GM06990 (cell line): ENCODE measurements around the gene BLZF1.
A peak's percentile ranks its signal among the peaks of the same experiment; 100 is the strongest.

ENCODE experiments used
- DNase-seq: peaks from one replicate; pipeline ENCODE4 v3.0.0-alpha.2; 2011; ENCODE audit not compliant: insufficient read length; ENCODE audit errors: extremely low read depth
- H3K27me3 ChIP-seq: replicated peaks from 2 replicates; pipeline ENCODE4 v1.6.0; 2011; ENCODE audit warnings: low read length; ENCODE audit not compliant: control insufficient read depth, insufficient read depth
- H3K36me3 ChIP-seq: 2 replicates; pipeline ENCODE4 v1.5.1; 2011; ENCODE audit warnings: low read length; ENCODE audit not compliant: control insufficient read depth, insufficient read depth
- H3K4me3 ChIP-seq: replicated peaks from 2 replicates; pipeline ENCODE4 v1.5.1; 2011; ENCODE audit warnings: low read depth, mild to moderate bottlenecking, control low read depth, low read length
- TF ChIP-seq, protein P1 (sequence below): IDR thresholded peaks from 2 replicates; pipeline ENCODE4 v1.5.1; 2011; ENCODE audit warnings: low read length, control low read depth, mild to moderate bottlenecking, inconsistent platforms; ENCODE audit not compliant: insufficient read depth, poor library complexity, severe bottlenecking

The BLZF1 gene

DNA sequence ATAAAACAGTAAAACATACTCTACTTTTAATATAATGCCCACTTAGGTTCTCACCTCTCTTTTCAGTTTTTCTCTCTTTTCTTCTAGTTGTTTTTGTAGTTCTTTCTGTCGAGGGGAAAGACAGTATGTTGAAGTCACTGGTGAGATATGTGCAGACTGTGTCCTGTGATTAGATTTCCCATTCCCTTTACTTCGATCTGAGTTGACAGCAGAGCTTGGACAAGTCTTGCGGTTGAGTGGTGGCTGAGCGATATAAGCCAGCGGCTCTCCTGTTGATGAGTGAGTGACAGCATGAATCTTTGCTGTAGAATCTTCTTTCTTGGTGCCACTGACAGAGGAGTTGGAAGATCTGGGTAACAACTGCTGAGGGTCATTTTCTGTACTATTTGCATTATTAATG lies 53.3 kb downstream of the BLZF1 start:
- H3K4me3 ChIP-seq, result no peak overlapping the region
- no peak for DNase-seq
- TF ChIP-seq, protein P1, sequence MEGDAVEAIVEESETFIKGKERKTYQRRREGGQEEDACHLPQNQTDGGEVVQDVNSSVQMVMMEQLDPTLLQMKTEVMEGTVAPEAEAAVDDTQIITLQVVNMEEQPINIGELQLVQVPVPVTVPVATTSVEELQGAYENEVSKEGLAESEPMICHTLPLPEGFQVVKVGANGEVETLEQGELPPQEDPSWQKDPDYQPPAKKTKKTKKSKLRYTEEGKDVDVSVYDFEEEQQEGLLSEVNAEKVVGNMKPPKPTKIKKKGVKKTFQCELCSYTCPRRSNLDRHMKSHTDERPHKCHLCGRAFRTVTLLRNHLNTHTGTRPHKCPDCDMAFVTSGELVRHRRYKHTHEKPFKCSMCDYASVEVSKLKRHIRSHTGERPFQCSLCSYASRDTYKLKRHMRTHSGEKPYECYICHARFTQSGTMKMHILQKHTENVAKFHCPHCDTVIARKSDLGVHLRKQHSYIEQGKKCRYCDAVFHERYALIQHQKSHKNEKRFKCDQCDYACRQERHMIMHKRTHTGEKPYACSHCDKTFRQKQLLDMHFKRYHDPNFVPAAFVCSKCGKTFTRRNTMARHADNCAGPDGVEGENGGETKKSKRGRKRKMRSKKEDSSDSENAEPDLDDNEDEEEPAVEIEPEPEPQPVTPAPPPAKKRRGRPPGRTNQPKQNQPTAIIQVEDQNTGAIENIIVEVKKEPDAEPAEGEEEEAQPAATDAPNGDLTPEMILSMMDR, result no peak
- no peaks in the 10 kb centered on the region for H3K27me3 ChIP-seq
- no peaks in the 10 kb centered on the region for H3K36me3 ChIP-seq

DNA sequence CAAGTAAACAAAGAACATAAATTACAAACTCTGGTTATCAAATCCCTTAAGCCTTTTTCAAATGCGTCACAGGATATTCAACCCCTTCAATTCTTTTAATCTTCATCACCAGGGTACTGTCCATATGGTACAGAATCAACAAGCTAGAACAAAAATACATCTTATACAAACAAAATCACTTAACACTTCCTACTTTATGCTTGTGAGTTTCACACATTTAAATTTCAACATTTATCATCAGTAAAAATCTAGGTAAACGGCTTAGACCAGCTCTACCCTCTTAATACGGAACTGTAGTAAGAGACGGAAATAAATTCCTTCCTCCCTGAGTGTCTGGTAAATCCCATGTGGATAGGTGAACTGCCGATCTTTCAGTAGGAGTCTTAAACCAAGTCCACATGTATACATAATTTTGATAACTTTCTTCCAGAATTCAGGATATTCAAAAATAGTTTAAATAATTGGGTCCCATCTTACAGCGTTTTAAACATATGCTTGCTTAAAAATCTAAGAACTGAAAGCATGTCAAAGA lies 58.2 kb downstream of the BLZF1 start:
- H3K27me3 ChIP-seq, result peaks cover 2% of the 10 kb centered on the region; the same call in 1 of the 2 replicates
- no peaks in the 10 kb centered on the region for H3K36me3 ChIP-seq
- DNase-seq, result no peak
- H3K4me3 ChIP-seq, result no peak overlapping the region
- TF ChIP-seq, protein P1, result no peak

DNA sequence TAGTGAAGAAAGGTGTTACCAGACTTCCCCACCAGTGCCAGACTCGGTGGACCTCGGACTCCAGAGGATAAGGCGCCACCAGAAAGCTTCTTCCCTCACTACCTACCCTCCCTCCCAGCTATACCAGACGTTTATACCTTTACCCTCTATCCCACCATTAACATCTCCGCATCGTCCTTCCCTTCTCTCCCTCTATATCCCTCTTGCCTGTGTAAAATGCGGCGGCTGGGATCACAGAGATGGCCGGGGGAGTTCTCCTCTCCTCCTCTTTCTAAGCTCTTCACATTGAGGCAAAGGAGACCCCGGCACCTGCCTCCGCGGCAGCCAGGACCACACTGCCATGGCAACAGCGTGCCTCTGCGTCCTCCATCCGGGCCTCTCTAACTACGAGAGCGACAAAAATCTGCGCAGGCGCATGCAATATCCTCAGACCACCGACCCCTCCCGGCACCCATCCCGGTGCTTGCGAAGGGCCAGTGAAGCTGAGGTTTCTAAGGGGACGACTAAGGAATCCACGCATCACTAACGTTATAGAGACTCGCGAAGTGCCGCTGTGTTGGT lies 59.2 kb downstream of the BLZF1 start, which contains the start of gene CCDC181:
Gene CCDC181 (minus strand): TSS at position 394 of the 561 bp plus-strand sequence. CDS start 2,547 bp downstream, outside the sequence.
- Histone ChIP-seq H3K4me3 (peak within 1 kb of the TSS; percentile 59), H3K27me3 (peaks cover 2% of the 10 kb centered on the region; the same call in 1 of the 2 replicates), H3K36me3 (no peaks in the 10 kb centered on the region)
- TF ChIP-seq, protein P1, result no peak
- peak; percentile 8 for DNase-seq
